Endodermal cell (in vitro differentiated cells): ENCODE results near the gene TEX22. TPM values are rescaled to one million over a fixed set of nuclear protein-coding genes. Genes with fewer than 3 reads are reported as not detected.

Source experiments
- DNase-seq: peaks from one replicate; pipeline ENCODE4 v3.0.0-alpha.2; 2017
- H3K27ac ChIP-seq: 2 replicates; pipeline ENCODE4 v1.5.1; 2013; ENCODE audit warnings: mild to moderate bottlenecking, low read depth, low read length, moderate library complexity
- H3K27me3 ChIP-seq: 2 replicates; pipeline ENCODE4 v1.6.1; 2013; ENCODE audit warnings: mild to moderate bottlenecking, low read length, moderate library complexity; ENCODE audit not compliant: insufficient read depth, control insufficient read depth, poor library complexity, severe bottlenecking
- H3K36me3 ChIP-seq: 2 replicates; pipeline ENCODE4 v1.7.0; 2013; ENCODE audit warnings: mild to moderate bottlenecking, low read length, moderate library complexity; ENCODE audit not compliant: control insufficient read depth, insufficient read depth
- H3K4me1 ChIP-seq: one replicate; pipeline ENCODE4 v1.7.0; 2013; ENCODE audit warnings: low read length; ENCODE audit not compliant: control insufficient read depth, insufficient read depth
- H3K4me3 ChIP-seq: 2 replicates; pipeline ENCODE4 v1.5.1; 2013; ENCODE audit warnings: mild to moderate bottlenecking, low read length, moderate library complexity
- H3K9ac ChIP-seq: 2 replicates; pipeline ENCODE4 v1.6.1; 2013; ENCODE audit warnings: mild to moderate bottlenecking, low read length, moderate library complexity; ENCODE audit not compliant: poor library complexity, severe bottlenecking; ENCODE audit errors: extremely low read depth
- H3K9me3 ChIP-seq: 2 replicates; pipeline ENCODE4 v1.6.1; 2013; ENCODE audit warnings: mild to moderate bottlenecking, low read length, moderate library complexity; ENCODE audit not compliant: control insufficient read depth
- H3K27ac Mint-ChIP-seq: 2 replicates; pipeline ENCODE4 v1.8.0; 2020; ENCODE audit warnings: mixed read lengths
- H3K27me3 Mint-ChIP-seq: 2 replicates; pipeline ENCODE4 v1.8.0; 2021; ENCODE audit warnings: mild to moderate bottlenecking, mixed read lengths; ENCODE audit not compliant: insufficient read depth
- H3K36me3 Mint-ChIP-seq: 2 replicates; pipeline ENCODE4 v1.8.0; 2020; ENCODE audit warnings: low read depth, mixed read lengths
- H3K4me1 Mint-ChIP-seq: 2 replicates; pipeline ENCODE4 v1.8.0; 2020; ENCODE audit warnings: mixed read lengths
- H3K4me3 Mint-ChIP-seq: 2 replicates; pipeline ENCODE4 v1.8.0; 2020; ENCODE audit warnings: mild to moderate bottlenecking, moderate library complexity, mixed read lengths
- H3K9me3 Mint-ChIP-seq: 2 replicates; pipeline ENCODE4 v1.8.0; 2020; ENCODE audit warnings: mild to moderate bottlenecking, mixed read lengths
- CTCF ChIP-seq: fragments of 200-600 bp; sonication (generic); conservative IDR thresholded peaks from 2 replicates; pipeline ENCODE4 v1.5.0; 2021; ENCODE audit warnings: antibody characterized with exemption, mild to moderate bottlenecking
- WGBS, 2 experiments: methylation state at CpG; one replicate each; pipeline versions ENCODE4 v1.1.5 to v1.1.7; 2013; ENCODE audit warnings: missing lambda C conversion rate in 2 of 2, mixed read lengths in 1 of 2; ENCODE audit not compliant: insufficient coverage in 1 of 2, insufficient read length in 1 of 2; 5-methylcytosine and 5-hydroxymethylcytosine counted together
- total RNA-seq, 2 donors: library from RNA; stranded (reverse); fragmentation: NEBNext Ultra II Directional in 1 of 2; extraction: Animal tissue kit (Norgen Biotek cat#: 25700) in 1 of 2; gene quantifications; 2 replicates in 1 of 2; 3 replicates in 1 of 2; pipeline ENCODE4 v1.2.1, GENCODE V29; 2021

The TEX22 gene
- total RNA-seq, 2 donors from 2014 or later, result 1.9 to 3.5 TPM

- peaks cover 48% of the 10 kb centered on the region for H3K27me3 ChIP-seq
- Mint-ChIP-seq H3K4me3 (peak overlapping the region; percentile 60), H3K9me3 (no peaks in the 10 kb centered on the region), H3K4me1 (peaks cover 8% of the 10 kb centered on the region), H3K27ac (no peak overlapping the region), H3K36me3 (peaks cover 10% of the 10 kb centered on the region), H3K27me3 (peaks cover 56% of the 10 kb centered on the region)
- no peaks in the 10 kb centered on the region for H3K9me3 ChIP-seq
- WGBS, 2 experiments, result 12 to 18% methylated on average over 39 to 79 of the region's 79 CpGs
- no peaks in the 10 kb centered on the region for H3K36me3 ChIP-seq
- no peak overlapping the region for H3K27ac ChIP-seq
- no peak overlapping the region for H3K9ac ChIP-seq
- TF ChIP-seq CTCF, result peak; percentile 69
- H3K4me3 ChIP-seq, result peak overlapping the region; percentile 71
- DNase-seq, result peak; percentile 85
- H3K4me1 ChIP-seq, result peaks cover 4% of the 10 kb centered on the region
Measured at GRCh38 chr14:105414456-105415371, 16.4 kb downstream of the TEX22 start.

- no peak for TF ChIP-seq CTCF
- Histone ChIP-seq H3K27me3 (peaks cover 37% of the 10 kb centered on the region), H3K4me3 (peak overlapping the region; percentile 71), H3K4me1 (peaks cover 4% of the 10 kb centered on the region), H3K27ac (no peak overlapping the region), H3K9me3 (no peaks in the 10 kb centered on the region), H3K9ac (no peak overlapping the region), H3K36me3 (no peaks in the 10 kb centered on the region)
- 91 to 92% methylated on average over 20 to 25 of the region's 25 CpGs for WGBS, 2 experiments
- no peak overlapping the region for H3K27ac Mint-ChIP-seq
- H3K9me3 Mint-ChIP-seq, result no peaks in the 10 kb centered on the region
- peaks cover 10% of the 10 kb centered on the region for H3K36me3 Mint-ChIP-seq
- H3K4me3 Mint-ChIP-seq, result peak overlapping the region; percentile 60
- DNase-seq, result peak; percentile 43
- peaks cover 46% of the 10 kb centered on the region for H3K27me3 Mint-ChIP-seq
- peaks cover 8% of the 10 kb centered on the region for H3K4me1 Mint-ChIP-seq
Measured at GRCh38 chr14:105415481-105416428, 17.4 kb downstream of the TEX22 start.

GRCh38 chr14:105416671-105417070 is 18.3 kb downstream of the TEX22 start:
- Mint-ChIP-seq H3K4me1 (peaks cover 8% of the 10 kb centered on the region), H3K36me3 (peaks cover 10% of the 10 kb centered on the region), H3K27ac (no peak overlapping the region), H3K9me3 (no peaks in the 10 kb centered on the region), H3K27me3 (peaks cover 39% of the 10 kb centered on the region), H3K4me3 (no peak overlapping the region)
- H3K36me3 ChIP-seq, result peaks cover 5% of the 10 kb centered on the region
- 95 to 100% methylated on average over 3 to 10 of the region's 11 CpGs for WGBS, 2 experiments
- peaks cover 4% of the 10 kb centered on the region for H3K4me1 ChIP-seq
- peaks cover 30% of the 10 kb centered on the region for H3K27me3 ChIP-seq
- H3K4me3 ChIP-seq, result no peak overlapping the region
- no peak overlapping the region for H3K9ac ChIP-seq
- H3K27ac ChIP-seq, result no peak overlapping the region
- no peaks in the 10 kb centered on the region for H3K9me3 ChIP-seq
- DNase-seq, result no peak
- no peak for TF ChIP-seq CTCF
